ENCODE results near the gene SGO2. TPM values are rescaled to one million over a fixed set of nuclear protein-coding genes. Genes with fewer than 3 reads are reported as not detected.

The SGO2 gene
- total RNA-seq, 1 donor from 2014 or later: 3.3 TPM

GRCh38 chr2:200567932-200568331 lies 41.9 kb downstream of the SGO2 start:
- no peak for ATAC-seq (ENCODE audit: low read depth)
- H3K36me3 Mint-ChIP-seq (ENCODE audit: low read depth): peaks cover 8% of the 10 kb centered on the region
- CTCF ChIA-PET: no interaction called here

GRCh38 chr2:200575957-200576356 lies 50.0 kb downstream of the SGO2 start:
- ChIA-PET CTCF (interaction anchor here (0.7 kb wide), 1 partner anchor 34 kb away, joined by 3 read pairs; no protein-coding TSS in a partner anchor), POLR2A (no interaction called here)
- no peaks in the 10 kb centered on the region for H3K4me1 Mint-ChIP-seq
- intact Hi-C loops (cut with micrococcal nuclease): loop anchor here (1.0 to 5.0 kb wide), 5 partner anchors 127 to 601 kb away; no protein-coding TSS in a partner anchor
- no peak for TF ChIP-seq CTCF (IDR thresholded peaks at IDR 0.05)
- no peaks in the 10 kb centered on the region for H3K27me3 Mint-ChIP-seq
- no peak overlapping the region for H3K27ac Mint-ChIP-seq
- H3K36me3 Mint-ChIP-seq (ENCODE audit: low read depth): peaks cover 2% of the 10 kb centered on the region
- H3K9me3 Mint-ChIP-seq: no peaks in the 10 kb centered on the region
- H3K4me3 Mint-ChIP-seq: no peak overlapping the region
- DNase-seq (no peak), ATAC-seq (ENCODE audit: low read depth) (no peak)

More at GRCh38 chr2:200567932-200568331, 41.9 kb downstream of the SGO2 start:
- no peaks in the 10 kb centered on the region for H3K9me3 Mint-ChIP-seq
- no peaks in the 10 kb centered on the region for H3K27me3 Mint-ChIP-seq
- no peak for TF ChIP-seq CTCF (IDR thresholded peaks at IDR 0.05)
- no peak overlapping the region for H3K4me3 Mint-ChIP-seq
- intact Hi-C loops (cut with micrococcal nuclease): no loop called here
- POLR2A ChIA-PET: no interaction called here
- H3K27ac Mint-ChIP-seq: no peak overlapping the region
- H3K4me1 Mint-ChIP-seq: no peaks in the 10 kb centered on the region
- no peak for DNase-seq

GRCh38 chr2:200577027-200577426 lies 51.0 kb downstream of the SGO2 start:
- Mint-ChIP-seq H3K36me3 (ENCODE audit: low read depth) (no peaks in the 10 kb centered on the region), H3K4me3 (no peak overlapping the region)
- CTCF ChIA-PET: no interaction called here

GRCh38 chr2:200578778-200579177 lies 52.8 kb downstream of the SGO2 start:
- no peak overlapping the region for H3K27ac Mint-ChIP-seq
- peak; percentile 42 for ATAC-seq (ENCODE audit: low read depth)
- H3K4me3 Mint-ChIP-seq: no peak overlapping the region
- ChIA-PET CTCF (interaction anchor here (0.6 to 1.3 kb wide), 2 partner anchors 124 to 134 kb away, joined by 3 to 4 read pairs; no protein-coding TSS in a partner anchor), POLR2A (no interaction called here)
- TF ChIP-seq CTCF (IDR thresholded peaks at IDR 0.05): no peak
- no peaks in the 10 kb centered on the region for H3K9me3 Mint-ChIP-seq
- peaks cover 2% of the 10 kb centered on the region for H3K27me3 Mint-ChIP-seq
- no peaks in the 10 kb centered on the region for H3K36me3 Mint-ChIP-seq (ENCODE audit: low read depth)
- intact Hi-C loops (cut with micrococcal nuclease): loop anchor here (2.0 to 5.0 kb wide), 2 partner anchors 234 to 596 kb away; no protein-coding TSS in a partner anchor
- no peaks in the 10 kb centered on the region for H3K4me1 Mint-ChIP-seq
- DNase-seq: no peak

More at GRCh38 chr2:200577027-200577426, 51.0 kb downstream of the SGO2 start:
- POLR2A ChIA-PET: no interaction called here
- ATAC-seq (ENCODE audit: low read depth) (no peak), DNase-seq (no peak)
- intact Hi-C loops (cut with micrococcal nuclease): loop anchor here (2.0 to 5.0 kb wide), 3 partner anchors 492 to 600 kb away; no protein-coding TSS in a partner anchor
- Mint-ChIP-seq H3K27me3 (no peaks in the 10 kb centered on the region), H3K27ac (no peak overlapping the region), H3K9me3 (no peaks in the 10 kb centered on the region), H3K4me1 (no peaks in the 10 kb centered on the region)
- TF ChIP-seq CTCF (IDR thresholded peaks at IDR 0.05): no peak

- TF ChIP-seq CTCF (IDR thresholded peaks at IDR 0.05): no peak
- Mint-ChIP-seq H3K4me1 (peaks cover 14% of the 10 kb centered on the region), H3K27me3 (peaks cover 17% of the 10 kb centered on the region), H3K4me3 (peak overlapping the region; percentile 12), H3K36me3 (ENCODE audit: low read depth) (no peaks in the 10 kb centered on the region), H3K27ac (no peak overlapping the region), H3K9me3 (no peaks in the 10 kb centered on the region)
- no peak for ATAC-seq (ENCODE audit: low read depth)
- DNase-seq: no peak
- ChIA-PET POLR2A (no interaction called here), CTCF (no interaction called here)
- intact Hi-C loops (cut with micrococcal nuclease): no loop called here
Measured at GRCh38 chr2:200584639-200585038, 58.6 kb downstream of the SGO2 start.
